SK-N-MC (cell line): Measurements from ENCODE around the gene CRTAP.

ENCODE experiments used
- EZH2 ChIP-seq: fragments of 200-600 bp; sonication (generic); IDR thresholded peaks from one replicate; pipeline ENCODE4 v1.6.1; 2017; ENCODE audit warnings: antibody characterized with exemption
- FOXP2 ChIP-seq: optimal IDR thresholded peaks from 2 replicates; pipeline ENCODE3; 2011; ENCODE audit warnings: mild to moderate bottlenecking, moderate library complexity; ENCODE audit not compliant: insufficient read depth; ENCODE audit errors: extremely low read length, control extremely low read depth
- POLR2AphosphoS5 ChIP-seq: IDR thresholded peaks from 2 replicates; pipeline ENCODE4 v1.6.1; 2012; ENCODE audit warnings: mild to moderate bottlenecking, low read depth, low read length, borderline replicate concordance

DNA sequence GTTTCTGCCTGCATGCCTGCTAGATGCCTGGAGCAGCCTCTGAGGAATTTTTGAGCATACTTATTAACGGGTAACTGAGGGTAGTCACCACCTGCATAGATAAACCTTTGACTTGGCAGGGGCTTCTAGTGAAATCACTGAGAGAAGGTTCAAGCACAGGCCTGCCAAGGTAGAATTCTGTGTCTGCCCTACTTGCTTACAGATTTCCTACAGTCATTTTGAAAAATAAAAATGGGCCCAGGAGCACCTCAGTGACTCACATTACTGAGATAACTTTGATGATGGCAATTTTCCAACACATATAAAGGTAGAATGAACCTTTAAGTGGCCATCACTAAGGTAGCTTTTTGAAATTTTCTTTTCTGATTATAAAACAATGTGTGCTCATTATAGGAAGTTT, 10.8 kb downstream of the CRTAP start:
- TF ChIP-seq EZH2 (no peak), POLR2AphosphoS5 (no peak), FOXP2 (no peak)
